Stimulated activated CD4-positive, alpha-beta T cell treated with anti-CD3 and anti-CD28 coated beads, Interleukin-12 subunit alpha, Interleukin-12 subunit beta, amount 100 ng/mL, for 4 hours (primary cell): ENCODE data around the gene PRR12.

ENCODE experiments used
- DNase-seq: peaks from one replicate; pipeline ENCODE4 v3.0.0-alpha.2; 2020

The PRR12 gene

DNA sequence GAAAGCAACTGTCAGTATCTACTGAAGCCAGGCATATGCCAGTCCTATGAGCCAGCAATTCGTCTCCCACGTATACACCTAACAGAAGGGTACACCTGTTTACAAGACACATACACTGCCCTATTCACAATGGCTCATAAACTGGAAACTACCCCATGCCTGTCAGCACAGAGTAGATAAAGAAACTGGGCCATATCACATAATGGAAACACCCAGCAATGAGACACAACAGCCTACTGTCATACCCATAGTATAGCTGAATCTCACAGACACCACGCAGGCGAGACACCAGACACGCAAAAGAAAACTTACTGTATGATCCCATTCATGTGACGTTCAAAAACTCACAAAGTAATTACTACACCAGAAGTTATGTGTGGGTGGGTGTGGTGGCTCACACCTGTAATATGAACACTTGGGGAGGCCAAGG lies 26.4 kb upstream of the PRR12 start:
- no peak for DNase-seq

DNA sequence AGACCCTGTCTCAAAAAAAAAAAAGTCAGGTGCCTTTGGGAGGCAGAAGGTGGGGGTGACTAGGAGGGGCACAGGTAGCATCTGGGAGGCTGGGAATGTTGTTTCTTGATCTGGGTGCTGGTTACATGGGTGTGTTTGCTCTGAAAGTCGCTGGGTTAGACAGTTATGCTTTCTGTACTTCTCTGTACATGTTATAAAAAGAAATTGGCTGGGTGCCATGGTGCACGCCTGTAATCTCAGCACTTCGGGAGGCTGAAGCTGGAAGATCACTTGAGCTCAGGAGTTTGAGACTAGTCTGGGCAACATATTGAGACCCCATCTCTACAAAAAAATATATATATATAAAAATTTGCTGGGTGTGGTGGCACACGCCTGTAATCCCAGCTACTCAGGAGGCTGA lies 25.7 kb upstream of the PRR12 start:
- no peak for DNase-seq

DNA sequence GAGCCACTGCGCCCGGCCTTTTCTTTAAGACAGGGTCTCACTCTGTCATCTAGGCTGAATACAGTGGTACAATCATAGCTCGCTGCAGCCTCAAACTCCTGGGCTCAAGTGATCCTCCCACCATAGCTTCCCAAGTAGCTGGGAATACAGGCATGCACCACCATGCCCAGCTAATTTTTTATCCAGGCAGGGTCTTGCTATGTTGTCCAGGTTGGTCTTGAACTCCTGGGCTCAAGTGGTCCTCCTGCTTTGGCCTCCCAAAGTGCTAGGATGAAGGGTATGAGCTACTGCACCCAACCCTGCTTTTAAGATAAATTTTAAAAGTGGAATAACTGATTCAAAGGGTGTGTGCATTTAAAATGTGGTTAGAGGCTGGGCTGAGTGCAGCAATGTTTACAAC lies 24.7 kb upstream of the PRR12 start:
- DNase-seq: no peak

DNA sequence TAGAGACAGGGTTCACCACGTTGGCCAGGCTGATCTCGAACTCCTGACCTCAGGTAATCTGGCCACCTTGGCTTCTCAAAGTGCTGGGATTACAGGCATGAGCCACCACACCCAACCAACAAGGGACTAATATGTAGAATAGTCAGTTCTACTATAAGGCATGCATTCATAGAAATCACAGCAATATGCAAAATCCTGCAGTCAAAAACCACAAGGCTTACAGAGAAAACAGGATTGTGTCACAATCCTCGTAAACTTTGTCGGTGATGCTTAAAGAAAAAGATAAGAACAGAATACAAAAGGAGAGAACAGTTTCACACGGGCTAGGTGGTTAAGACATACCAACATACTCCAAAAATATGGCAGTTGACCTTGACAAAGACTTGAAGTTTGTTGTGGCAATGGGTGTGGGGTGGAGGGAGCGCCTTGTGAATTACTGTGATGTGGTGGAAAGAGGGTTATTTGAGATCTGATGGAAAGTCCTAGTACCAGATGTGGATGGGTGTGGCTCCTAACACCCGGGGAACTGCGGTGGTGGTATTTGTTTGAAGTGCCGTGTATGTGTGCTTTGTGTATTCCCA lies 23.0 kb upstream of the PRR12 start:
- DNase-seq: no peak

DNA sequence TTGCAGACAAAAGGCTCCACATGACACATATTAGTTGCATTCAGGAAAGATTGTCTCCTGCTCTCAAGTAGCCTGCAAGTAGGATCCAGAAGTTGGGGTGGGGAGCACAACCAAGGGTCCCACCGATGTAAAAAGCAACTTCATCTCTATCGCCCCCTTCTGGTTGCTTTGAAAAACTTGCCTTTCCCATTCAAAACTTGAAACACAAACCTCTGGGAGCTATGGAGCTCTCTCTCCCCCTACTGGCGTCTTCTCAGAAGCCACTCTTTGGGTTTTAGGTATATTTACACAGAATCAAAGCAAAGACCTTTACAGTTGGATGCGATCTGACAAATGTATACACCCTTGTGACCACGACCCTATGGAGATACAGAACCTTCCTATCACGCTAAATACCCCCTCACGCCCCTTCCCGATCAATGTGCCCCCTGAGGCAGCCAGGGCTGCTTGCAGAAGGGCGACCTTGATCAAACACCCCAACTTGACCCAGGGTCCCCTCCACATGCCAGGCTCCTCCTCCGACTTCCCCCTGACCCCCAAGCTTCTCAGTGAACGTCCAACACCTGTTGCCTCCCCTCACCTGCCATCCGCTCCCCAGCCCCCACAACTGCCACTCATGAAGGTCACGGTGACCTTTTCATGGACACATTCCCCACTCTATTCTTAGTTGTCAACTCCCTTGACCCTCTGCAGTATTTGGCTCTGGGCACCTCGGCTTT lies 20.7 kb upstream of the PRR12 start:
- DNase-seq: no peak

DNA sequence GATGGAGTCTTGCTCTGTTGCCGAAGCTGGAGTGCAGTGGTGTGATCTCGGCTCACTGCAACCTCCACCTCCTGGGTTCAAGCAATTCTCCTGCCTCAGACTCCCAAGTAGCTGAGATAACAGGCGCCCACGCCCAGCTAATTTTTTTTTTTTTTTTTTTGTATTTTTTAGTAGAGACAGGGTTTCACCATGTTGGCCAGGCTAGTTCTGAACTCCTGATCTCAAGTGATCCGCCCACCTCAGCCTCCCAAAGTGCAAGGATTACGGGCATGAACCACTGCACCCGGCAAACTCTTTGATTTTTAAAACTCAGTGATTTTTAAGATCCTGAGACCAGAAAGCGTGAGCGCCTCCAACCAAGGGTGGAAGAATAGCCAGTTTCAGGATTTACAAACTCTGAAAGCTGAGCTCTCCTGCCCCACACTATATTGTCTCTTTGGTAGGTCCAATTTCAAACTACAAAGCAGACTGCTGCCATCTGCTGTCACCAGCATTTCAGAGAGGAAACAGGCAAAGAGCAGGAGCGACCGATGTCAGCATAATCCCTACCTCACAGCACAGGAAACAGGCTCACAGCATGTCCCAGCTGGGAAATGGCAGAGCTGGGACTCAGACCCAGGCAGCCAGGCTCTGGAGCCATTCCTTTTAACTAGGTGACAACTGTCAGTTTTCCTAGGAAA lies 19.8 kb upstream of the PRR12 start:
- DNase-seq: no peak

DNA sequence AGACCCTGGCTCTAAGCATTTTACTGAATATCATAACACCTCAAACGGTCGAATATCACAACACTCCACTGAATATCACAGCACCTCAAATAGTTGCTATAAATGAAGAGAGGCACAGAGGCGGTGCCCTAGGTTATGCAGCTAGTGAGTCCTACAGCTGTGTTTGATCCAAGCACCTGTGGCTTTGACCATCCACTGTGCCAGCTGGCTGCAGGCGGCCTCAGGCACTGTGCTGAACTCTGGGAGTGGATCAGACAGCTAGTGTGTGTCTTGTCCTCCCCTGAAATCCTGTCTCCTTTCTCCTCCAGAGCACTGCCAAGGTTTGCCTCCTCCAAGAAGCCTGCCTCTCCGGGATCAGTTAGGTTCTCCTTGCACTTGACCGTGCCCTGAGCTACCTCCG lies 18.0 kb upstream of the PRR12 start:
- no peak for DNase-seq

DNA sequence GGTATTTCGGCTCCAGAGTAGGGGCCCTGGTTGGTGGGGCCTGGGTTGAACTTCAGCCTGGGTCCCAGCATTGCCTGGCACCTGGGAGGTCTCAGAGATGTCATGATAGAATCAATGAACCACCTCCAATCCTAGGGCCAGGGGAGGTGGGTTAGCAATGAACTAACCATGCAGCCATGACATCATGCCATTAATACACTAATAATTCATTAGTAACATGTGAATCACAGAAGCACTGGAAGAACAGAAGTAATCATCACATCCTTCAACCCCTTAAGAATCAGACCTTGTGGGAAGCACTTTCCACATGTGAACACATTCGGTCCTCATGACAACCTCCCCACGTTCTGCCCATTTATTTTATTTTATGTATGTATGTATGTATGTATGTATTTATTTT lies 17.6 kb upstream of the PRR12 start:
- no peak for DNase-seq

DNA sequence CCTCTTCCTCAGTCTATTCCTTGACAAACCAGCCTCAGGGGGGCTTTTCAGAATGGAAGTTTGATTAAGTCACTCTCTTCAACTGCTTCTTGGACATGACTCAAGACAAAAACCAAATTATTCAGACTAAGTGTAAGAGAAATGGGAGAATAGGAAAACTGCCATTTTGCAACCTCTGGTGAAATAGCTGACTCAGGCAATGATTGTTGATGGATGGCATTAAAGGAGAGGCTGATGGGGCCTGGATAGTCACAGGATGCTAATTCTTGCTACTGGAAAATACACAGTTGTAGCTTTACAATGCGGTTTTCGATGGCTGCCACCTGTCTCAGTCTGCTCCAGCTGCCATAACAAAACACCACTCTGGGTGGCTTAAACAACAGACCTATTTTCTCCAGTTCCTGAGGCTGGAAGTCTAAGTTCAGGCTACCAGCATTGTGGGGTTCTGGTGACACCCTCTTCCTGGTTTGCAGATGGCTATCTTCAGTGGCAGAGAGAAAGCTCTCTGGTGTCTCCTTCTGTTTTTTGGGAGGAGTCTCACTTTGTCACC lies 16.7 kb upstream of the PRR12 start:
- no peak for DNase-seq

DNA sequence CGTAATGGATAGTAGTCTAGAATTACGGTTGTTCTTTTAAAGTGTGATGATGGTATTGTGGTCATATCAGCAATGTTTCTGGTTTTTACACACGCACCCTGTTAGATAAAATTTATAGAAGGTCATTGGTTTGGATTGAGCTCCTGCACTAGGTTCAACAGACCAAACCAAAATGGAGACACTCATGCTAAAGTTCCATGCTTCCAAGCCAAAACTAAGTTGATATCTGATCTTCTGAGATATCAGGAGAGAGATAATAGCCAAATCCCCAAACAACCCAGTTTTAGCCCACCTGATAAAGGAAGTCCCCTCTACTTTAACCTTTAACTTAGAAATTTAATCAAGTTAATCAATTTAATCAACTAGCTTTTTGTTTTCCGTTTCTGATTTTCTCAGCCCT lies 11.8 kb upstream of the PRR12 start:
- no peak for DNase-seq

DNA sequence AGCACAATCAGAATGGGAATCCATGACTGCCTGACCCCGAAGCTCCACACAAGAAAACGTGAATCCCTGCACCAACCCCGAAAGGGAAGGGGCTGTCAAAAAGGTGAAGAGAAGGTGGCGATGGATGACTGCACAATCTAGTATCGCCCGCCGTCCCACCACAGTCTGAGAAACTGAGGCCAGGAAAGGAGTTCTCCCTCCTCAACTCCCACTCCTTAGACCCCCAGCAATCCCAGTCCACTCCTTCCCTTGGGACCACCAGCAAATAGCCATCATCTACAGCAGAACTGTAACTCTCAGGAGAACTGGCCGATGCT lies 11.1 kb upstream of the PRR12 start:
- no peak for DNase-seq

DNA sequence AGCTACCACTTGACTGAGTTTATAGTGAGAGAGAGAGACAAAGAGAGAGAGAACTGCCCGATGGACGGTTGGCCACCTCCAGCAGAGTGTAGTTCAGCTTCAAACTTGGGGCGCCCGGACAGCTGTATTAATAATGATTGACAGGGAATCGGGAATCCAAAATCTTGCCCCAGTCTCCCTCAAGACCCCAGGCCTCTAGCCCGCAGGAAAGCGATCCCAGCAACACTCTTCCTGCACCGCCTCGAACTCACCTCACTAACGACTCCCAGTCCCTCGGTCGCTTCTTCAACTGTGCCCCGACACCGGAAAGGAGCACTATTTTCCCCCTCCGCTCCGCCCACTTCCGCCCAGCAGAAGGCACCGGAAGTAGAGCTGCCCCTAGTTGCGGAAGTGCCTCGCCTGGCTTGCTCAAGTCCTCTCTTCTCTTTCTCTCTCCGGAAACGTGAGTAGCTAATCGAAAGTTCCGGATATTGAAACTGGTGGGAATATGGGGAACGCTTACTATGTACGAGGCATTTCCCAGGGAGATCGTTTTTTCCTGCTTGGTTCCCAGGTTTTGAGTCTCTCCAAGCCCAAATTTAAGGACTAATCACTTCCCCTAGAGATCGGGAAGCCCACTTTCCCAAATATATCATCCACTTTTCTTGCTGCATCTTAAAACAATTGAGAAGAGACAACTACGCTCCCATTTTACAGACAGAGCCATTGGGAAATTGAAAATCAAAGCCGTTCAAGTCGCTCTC lies 10.5 kb upstream of the PRR12 start, which contains the start of gene NOSIP:
Gene NOSIP, minus strand, starts transcription at position 293 of the 743 bp plus-strand sequence. CDS start 19,865 bp downstream, outside the sequence.
- peak; percentile 91 for DNase-seq

DNA sequence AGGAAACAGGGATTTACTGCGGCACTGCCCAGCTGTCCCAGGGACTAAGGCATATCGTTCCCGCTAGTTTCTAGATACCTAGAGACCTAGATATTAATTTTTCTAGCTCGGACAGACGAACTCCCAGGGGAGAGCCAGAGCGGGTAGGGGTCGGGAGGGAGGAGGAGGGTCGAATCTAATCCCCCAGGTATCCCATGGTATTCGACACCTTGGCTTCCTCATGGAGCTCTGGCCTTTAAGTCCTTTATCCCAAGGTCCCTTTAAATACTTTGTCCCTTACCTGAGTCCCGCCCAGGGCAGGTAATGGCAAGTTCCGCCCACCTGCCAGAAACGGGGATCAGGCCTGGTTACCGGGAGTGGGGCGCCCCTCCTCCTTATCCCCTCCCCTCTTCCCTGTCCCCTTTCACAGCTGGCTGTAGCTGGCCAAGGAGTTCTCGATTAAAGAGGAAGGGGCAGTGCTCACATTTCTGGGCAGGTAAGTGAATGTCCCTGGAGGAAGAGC lies 9.9 kb upstream of the PRR12 start, which contains the start of gene PRRG2:
Gene PRRG2, plus strand, starts transcription at position 310 of the 502 bp plus-strand sequence. CDS start 1,904 bp downstream, outside the sequence.
- DNase-seq: no peak

DNA sequence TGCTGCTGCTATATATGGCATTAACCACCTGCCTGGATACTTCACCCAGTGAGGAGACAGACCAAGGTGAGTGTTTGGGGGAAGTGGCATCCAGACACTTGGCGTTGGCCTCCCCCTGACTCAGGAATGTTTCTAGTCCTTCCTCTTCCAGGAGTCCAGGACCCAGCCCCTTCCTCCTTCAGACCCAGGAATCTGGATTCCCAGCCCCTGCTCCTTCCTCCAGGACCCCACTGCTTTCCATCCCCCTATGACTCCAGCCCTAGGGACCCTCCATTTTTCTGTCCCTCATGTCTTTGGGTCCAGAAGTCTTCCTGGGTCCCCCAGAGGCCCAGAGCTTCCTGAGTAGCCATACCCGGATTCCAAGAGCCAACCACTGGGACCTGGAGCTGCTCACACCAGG lies 7.7 kb upstream of the PRR12 start:
- DNase-seq: no peak

DNA sequence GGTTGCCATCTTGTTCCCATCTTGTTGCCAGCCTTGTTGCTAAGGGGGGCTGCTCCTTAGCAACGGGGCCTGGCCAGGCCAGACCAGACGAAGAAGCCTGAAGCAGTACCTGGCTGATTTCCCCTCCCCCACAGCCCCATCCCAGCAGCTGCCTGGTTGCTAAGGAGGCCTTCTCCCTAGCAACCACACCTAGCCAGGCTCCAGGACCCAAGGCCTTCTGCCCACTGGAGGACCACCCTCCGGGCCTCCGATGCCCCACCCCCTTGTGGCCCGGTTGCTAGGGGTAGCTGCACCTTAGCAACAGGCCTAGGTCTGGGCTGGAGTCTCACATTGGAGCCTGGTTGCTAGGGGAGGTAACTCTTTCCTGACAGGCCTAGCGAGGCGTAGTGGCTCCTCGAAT lies 6.0 kb upstream of the PRR12 start:
- DNase-seq: no peak

DNA sequence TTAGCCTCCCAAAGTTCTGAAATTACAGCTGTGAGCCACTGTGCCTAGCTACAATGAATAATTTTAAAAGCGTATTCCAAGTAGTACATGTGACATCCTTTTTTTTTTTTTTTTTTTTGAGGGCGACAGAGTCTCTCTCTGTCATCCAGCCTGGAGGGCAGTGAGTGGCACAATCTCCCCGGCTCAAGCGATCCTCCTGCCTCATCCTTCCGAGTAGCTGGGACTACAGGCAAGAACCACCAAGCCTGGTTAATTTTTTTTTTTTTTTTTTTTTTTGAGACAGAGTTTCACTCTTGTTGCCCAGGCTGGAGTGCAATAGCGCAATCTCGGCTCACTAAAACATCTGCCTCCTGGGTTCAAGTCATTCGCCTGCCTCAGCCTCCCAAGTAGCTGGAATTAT lies 3.8 kb upstream of the PRR12 start:
- no peak for DNase-seq

DNA sequence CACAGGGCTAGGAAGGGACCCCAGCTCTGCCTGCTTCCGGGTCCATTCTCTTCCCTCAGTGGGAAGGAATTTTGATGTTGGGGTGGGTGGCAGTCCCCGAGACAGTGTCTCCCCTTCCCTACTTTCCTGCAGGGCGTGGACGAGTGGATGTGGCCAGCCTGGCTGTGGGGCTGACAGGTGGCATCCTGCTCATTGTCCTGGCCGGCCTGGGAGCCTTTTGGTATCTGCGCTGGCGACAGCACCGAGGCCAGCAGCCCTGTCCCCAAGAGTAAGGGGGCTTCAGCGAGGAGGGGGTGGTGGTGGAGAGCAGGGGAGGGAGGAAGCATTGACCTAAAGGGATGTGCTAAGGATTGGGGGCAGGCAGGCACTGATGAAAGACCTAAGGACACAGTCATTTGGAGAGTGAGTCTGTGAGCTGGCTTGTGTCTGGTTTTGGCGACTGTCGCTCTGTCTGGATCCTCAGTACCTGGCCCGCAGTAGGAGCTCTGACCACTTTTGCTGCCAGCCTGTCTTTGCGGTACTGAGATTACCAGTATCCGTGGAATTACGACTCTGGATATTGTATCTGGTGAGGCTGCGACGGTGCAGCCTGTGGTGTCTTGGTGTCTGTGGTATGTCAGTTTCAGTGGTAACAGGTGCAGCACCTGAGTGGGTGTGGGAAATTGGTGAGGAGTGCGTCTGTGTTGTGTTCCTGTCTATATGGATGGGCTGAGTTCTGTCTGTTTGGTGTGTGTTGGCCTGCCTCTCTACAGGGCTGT lies 2.4 kb upstream of the PRR12 start:
- DNase-seq: peak; percentile 39

DNA sequence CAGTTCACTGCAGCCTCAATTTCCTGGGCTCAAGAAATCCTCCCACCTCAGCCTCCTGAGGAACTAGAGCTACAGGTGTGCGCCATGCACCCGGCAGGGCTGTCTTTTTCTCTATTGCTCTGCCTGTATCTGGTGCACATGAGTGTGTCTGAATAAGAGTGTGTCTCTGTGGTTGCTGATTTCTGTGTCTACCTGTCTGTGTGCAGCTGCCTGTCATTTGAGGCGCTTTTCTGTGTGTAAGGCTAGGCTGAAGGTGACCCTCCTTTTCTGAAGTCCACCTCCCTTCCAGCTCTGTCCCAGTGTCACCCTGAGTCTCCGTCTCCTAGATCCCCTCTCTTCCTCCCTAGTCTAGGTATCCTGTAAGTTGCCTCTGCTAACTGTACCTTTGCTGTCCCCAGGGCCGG lies 1.5 kb upstream of the PRR12 start:
- no peak for DNase-seq

DNA sequence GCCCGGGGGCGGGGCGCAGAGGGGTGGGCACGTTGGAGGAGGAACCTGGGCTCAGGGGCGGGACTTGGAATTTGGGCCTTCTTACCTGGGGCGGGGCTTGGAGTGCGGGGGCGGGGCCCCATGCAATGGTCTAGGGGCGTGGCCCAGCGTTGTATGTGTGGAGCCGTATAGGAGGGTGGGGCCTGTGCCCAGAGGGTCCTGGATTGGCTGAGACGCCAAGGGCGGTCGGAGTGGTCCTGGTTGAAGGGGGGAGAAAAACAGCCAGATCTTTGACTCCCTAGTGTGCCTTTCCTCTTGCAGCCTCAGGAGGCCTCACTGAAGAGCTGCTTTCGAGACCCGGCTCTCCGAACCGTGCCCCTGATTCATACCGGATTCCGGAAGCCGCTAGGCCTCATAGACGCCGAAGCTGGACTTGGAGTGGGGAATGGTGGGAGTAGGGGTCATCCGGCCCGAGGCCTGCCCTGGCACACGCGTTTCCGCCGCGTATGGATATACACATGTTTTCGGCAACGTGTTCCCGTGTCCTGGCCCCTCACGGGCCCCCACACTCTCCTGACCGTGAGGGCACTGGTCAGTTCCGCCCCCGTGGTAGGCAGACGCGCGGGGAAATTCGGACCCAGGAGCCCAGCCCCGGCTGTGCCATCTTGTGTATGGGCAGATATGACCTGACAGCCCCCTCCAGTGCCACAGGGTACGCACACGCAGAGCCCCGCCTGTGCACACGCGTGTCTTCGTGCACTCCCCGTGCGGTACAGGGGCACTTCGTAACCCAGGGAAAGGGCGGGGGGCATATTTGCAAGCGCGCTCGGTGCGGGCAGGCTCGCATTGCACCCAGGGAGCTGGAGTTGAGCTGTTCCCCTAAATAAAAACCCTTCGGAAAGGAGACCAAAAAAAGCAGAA lies 661 bp upstream of the PRR12 start:
- DNase-seq: peak; percentile 89

DNA sequence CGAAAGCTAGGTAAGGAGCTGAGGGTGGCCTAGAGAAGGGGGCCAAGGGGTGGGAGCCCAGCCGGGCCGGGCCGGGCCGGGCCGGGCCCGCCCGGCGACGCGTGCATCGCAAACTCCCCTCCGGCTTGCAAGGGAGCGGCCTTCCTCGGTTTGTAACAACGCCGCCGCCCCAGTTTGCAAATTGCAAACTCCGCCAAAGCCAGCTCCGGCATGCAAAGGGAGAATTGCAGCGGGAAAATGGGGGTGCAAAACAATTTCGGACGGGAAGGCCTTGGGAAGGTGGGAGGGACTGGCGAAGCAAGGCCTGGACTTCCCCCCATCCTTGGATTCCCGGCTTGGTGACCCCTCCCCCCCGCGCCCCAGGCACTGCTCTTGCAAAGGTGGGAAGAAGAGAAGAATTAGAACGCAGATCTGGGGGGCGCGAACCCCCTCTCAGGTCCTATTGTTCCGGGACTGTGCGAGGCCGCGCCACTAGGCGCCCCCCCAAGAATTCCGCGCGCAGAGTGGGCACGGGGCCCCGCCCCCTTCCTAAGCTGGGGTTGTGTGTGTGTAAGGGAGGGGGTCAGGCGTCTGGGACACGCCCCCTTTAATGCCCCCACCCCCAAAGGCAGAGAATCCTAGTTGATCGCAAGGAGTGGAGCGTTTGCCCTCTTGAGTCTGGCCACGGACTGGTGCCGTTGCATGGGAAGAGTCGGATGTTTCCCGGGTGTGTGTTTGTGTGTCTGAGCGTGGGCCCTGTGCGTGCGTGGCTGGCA lies 926 bp downstream of the PRR12 start:
- peak; percentile 38 for DNase-seq
